ENCODE results near the gene SFTPA2.
"Not testable (repeated sequence)": the region's sequence is repeated elsewhere in the genome, so short reads cannot be mapped to it uniquely, and the experiment has no call there.

The SFTPA2 gene

GRCh38 chr10:79533142-79533902, 26.9 kb downstream of the SFTPA2 start:
- H3K4me3 ChIP-seq (ENCODE audit: low read length); H3K27ac ChIP-seq (ENCODE audit: low read depth, low read length); H4K5ac ChIP-seq (ENCODE audit: low read length); H3K4ac ChIP-seq (ENCODE audit: low read depth, low read length); H3K18ac ChIP-seq (ENCODE audit: low read length); H4K8ac ChIP-seq (ENCODE audit: low read depth, low read length); H3K56ac ChIP-seq (ENCODE audit: low read length); H3K4me2 ChIP-seq (ENCODE audit: low read length); H2BK120ac ChIP-seq (ENCODE audit: low read depth, low read length); H3K4me1 ChIP-seq (ENCODE audit: control insufficient read depth, low read depth, low read length); H2BK5ac ChIP-seq (ENCODE audit: low read length); H3K36me3 ChIP-seq (ENCODE audit: control insufficient read depth, insufficient read depth, low read length); H3K79me2 ChIP-seq (ENCODE audit: control insufficient read depth, insufficient read depth, low read length); H3K9ac ChIP-seq (ENCODE audit: low read length); H3K23ac ChIP-seq (ENCODE audit: low read length); H3K79me1 ChIP-seq (ENCODE audit: low read length); DNase-seq; H2AK5ac ChIP-seq (ENCODE audit: low read length); H2BK15ac ChIP-seq (replicated peaks; ENCODE audit: low read depth); H3K27me3 ChIP-seq (ENCODE audit: insufficient read depth, low read length, poor library complexity): not testable (repeated sequence)
- no CpG with 5 or more reads among the region's 11 CpGs for WGBS (ENCODE audit: extremely low coverage, insufficient coverage, low lambda C conversion rate)

DNA sequence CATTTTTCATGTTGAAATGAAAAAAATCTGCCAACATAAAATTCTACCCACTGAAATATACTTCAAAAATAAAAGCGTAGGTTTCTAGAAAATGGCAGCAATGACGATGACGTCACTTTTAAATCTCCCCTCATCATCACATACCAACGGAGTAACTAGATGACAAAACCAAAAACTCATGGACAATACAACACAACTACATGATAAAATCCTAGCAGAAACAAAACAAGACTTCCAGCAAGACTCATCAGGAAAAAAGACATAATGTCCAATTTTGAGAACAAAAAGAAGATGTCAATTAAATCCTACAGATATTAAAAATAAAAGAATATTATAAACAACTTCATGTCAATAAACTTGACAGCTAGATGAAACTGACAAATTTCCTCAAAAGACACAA, 31.9 kb downstream of the SFTPA2 start:
- not testable (repeated sequence) for H3K79me1 ChIP-seq (ENCODE audit: low read length); H3K18ac ChIP-seq (ENCODE audit: low read length); H3K23ac ChIP-seq (ENCODE audit: low read length); H3K79me2 ChIP-seq (ENCODE audit: control insufficient read depth, insufficient read depth, low read length); H2BK120ac ChIP-seq (ENCODE audit: low read depth, low read length); H3K36me3 ChIP-seq (ENCODE audit: control insufficient read depth, insufficient read depth, low read length); H4K5ac ChIP-seq (ENCODE audit: low read length); H3K27me3 ChIP-seq (ENCODE audit: insufficient read depth, low read length, poor library complexity); H3K4me1 ChIP-seq (ENCODE audit: control insufficient read depth, low read depth, low read length); H3K27ac ChIP-seq (ENCODE audit: low read depth, low read length); H3K56ac ChIP-seq (ENCODE audit: low read length); DNase-seq; H3K4ac ChIP-seq (ENCODE audit: low read depth, low read length); H4K8ac ChIP-seq (ENCODE audit: low read depth, low read length); H2AK5ac ChIP-seq (ENCODE audit: low read length); H3K9ac ChIP-seq (ENCODE audit: low read length); H2BK15ac ChIP-seq (replicated peaks; ENCODE audit: low read depth); H2BK5ac ChIP-seq (ENCODE audit: low read length); H3K4me3 ChIP-seq (ENCODE audit: low read length); H3K4me2 ChIP-seq (ENCODE audit: low read length)
- no CpG with 5 or more reads among the region's 4 CpGs for WGBS (ENCODE audit: extremely low coverage, insufficient coverage, low lambda C conversion rate)

DNA sequence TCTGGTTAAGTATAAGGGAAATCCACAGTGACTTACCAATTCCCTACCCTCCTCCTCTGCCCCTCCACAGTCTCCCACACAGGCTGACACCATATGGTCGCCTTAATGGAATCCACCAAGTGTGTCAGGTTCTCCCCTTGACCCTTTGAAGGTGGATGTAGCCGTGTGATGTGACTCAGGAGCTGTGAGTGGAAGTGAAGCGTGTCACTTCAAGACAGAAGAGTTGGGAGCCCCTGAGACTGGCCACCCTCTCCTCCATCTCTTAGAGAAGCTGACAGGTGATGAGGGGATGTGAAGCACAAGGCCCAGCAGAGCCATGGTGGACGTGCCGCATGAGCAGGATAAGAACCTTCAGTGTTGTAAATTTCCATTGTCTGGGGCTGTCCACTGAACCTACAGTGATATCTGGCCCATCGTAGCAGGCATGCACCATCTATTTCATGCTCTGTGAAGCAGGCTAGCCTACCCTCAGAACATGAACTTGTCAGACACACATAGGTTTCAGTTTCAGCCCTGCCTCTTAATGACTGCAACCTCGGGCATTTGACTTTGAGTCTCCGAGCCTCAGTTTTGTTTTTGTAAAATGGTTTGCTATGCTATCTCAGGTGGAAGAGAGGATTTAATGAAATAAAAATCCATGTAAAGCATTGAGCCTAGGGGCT, 35.0 kb downstream of the SFTPA2 start:
- H3K18ac ChIP-seq (ENCODE audit: low read length); H3K56ac ChIP-seq (ENCODE audit: low read length); H3K4me2 ChIP-seq (ENCODE audit: low read length); H4K8ac ChIP-seq (ENCODE audit: low read depth, low read length); H2BK15ac ChIP-seq (replicated peaks; ENCODE audit: low read depth); H3K9ac ChIP-seq (ENCODE audit: low read length); H3K36me3 ChIP-seq (ENCODE audit: control insufficient read depth, insufficient read depth, low read length); H3K4ac ChIP-seq (ENCODE audit: low read depth, low read length); H2AK5ac ChIP-seq (ENCODE audit: low read length); H3K27me3 ChIP-seq (ENCODE audit: insufficient read depth, low read length, poor library complexity); DNase-seq; H3K27ac ChIP-seq (ENCODE audit: low read depth, low read length); H4K5ac ChIP-seq (ENCODE audit: low read length); H3K4me1 ChIP-seq (ENCODE audit: control insufficient read depth, low read depth, low read length); H3K79me1 ChIP-seq (ENCODE audit: low read length); H3K4me3 ChIP-seq (ENCODE audit: low read length); H3K23ac ChIP-seq (ENCODE audit: low read length); H2BK120ac ChIP-seq (ENCODE audit: low read depth, low read length); H2BK5ac ChIP-seq (ENCODE audit: low read length); H3K79me2 ChIP-seq (ENCODE audit: control insufficient read depth, insufficient read depth, low read length): not testable (repeated sequence)
- WGBS (ENCODE audit: extremely low coverage, insufficient coverage, low lambda C conversion rate), result no CpG with 5 or more reads among the region's 8 CpGs

GRCh38 chr10:79523157-79523853, 36.9 kb downstream of the SFTPA2 start:
- H3K4me2 ChIP-seq (ENCODE audit: low read length); H2AK5ac ChIP-seq (ENCODE audit: low read length); H3K36me3 ChIP-seq (ENCODE audit: control insufficient read depth, insufficient read depth, low read length); H3K56ac ChIP-seq (ENCODE audit: low read length); H3K27me3 ChIP-seq (ENCODE audit: insufficient read depth, low read length, poor library complexity); H3K79me2 ChIP-seq (ENCODE audit: control insufficient read depth, insufficient read depth, low read length); H2BK120ac ChIP-seq (ENCODE audit: low read depth, low read length); H3K4me3 ChIP-seq (ENCODE audit: low read length); H2BK5ac ChIP-seq (ENCODE audit: low read length); H3K27ac ChIP-seq (ENCODE audit: low read depth, low read length); H3K4me1 ChIP-seq (ENCODE audit: control insufficient read depth, low read depth, low read length); H4K5ac ChIP-seq (ENCODE audit: low read length); H3K4ac ChIP-seq (ENCODE audit: low read depth, low read length); H3K18ac ChIP-seq (ENCODE audit: low read length); H3K9ac ChIP-seq (ENCODE audit: low read length); H3K23ac ChIP-seq (ENCODE audit: low read length); H3K79me1 ChIP-seq (ENCODE audit: low read length); H2BK15ac ChIP-seq (replicated peaks; ENCODE audit: low read depth); H4K8ac ChIP-seq (ENCODE audit: low read depth, low read length): not testable (repeated sequence)
- WGBS (ENCODE audit: extremely low coverage, insufficient coverage, low lambda C conversion rate), result no CpG with 5 or more reads among the region's 13 CpGs
- DNase-seq, result peak; percentile 3

GRCh38 chr10:79522464-79522863, 37.7 kb downstream of the SFTPA2 start:
- H2BK15ac ChIP-seq (replicated peaks; ENCODE audit: low read depth); H2BK120ac ChIP-seq (ENCODE audit: low read depth, low read length); H3K36me3 ChIP-seq (ENCODE audit: control insufficient read depth, insufficient read depth, low read length); H3K18ac ChIP-seq (ENCODE audit: low read length); H3K56ac ChIP-seq (ENCODE audit: low read length); H3K9ac ChIP-seq (ENCODE audit: low read length); H3K4me1 ChIP-seq (ENCODE audit: control insufficient read depth, low read depth, low read length); H4K5ac ChIP-seq (ENCODE audit: low read length); H3K23ac ChIP-seq (ENCODE audit: low read length); H2AK5ac ChIP-seq (ENCODE audit: low read length); H3K27ac ChIP-seq (ENCODE audit: low read depth, low read length); H3K27me3 ChIP-seq (ENCODE audit: insufficient read depth, low read length, poor library complexity); H3K4me2 ChIP-seq (ENCODE audit: low read length); H3K4ac ChIP-seq (ENCODE audit: low read depth, low read length); H3K79me2 ChIP-seq (ENCODE audit: control insufficient read depth, insufficient read depth, low read length); H4K8ac ChIP-seq (ENCODE audit: low read depth, low read length); H3K4me3 ChIP-seq (ENCODE audit: low read length); H3K79me1 ChIP-seq (ENCODE audit: low read length); DNase-seq; H2BK5ac ChIP-seq (ENCODE audit: low read length): not testable (repeated sequence)
- WGBS (ENCODE audit: extremely low coverage, insufficient coverage, low lambda C conversion rate), result no CpG with 5 or more reads among the region's 4 CpGs
